GM23338 (cell line): ENCODE data around the gene IPO13. TPM values are rescaled to one million over a fixed set of nuclear protein-coding genes. Genes with fewer than 3 reads are reported as not detected.

ENCODE experiments used
- EZH2 ChIP-seq: fragments of 200-600 bp; sonication (generic); IDR thresholded peaks from one replicate; pipeline ENCODE4 v1.8.0; 2017; ENCODE audit warnings: antibody characterized with exemption, mild to moderate bottlenecking, low read depth; ENCODE audit not compliant: unreplicated experiment
- EZH2phosphoT487 ChIP-seq: fragments of 200-600 bp; sonication (generic); IDR thresholded peaks from one replicate; pipeline ENCODE4 v1.8.1; 2018; ENCODE audit warnings: antibody characterized with exemption; ENCODE audit not compliant: unreplicated experiment
- ZNF331 ChIP-seq: fragments of 250-450 bp; sonication (Bioruptor Pico); IDR thresholded peaks from 2 replicates; pipeline ENCODE4 v1.5.0; 2020; ENCODE audit warnings: low read depth, mild to moderate bottlenecking, moderate library complexity
- ZNF462 ChIP-seq: fragments of 250-450 bp; sonication (Bioruptor Pico); IDR thresholded peaks from 2 replicates; pipeline ENCODE4 v1.5.0; 2020; ENCODE audit warnings: mild to moderate bottlenecking, moderate library complexity
- polyA plus RNA-seq: library from polyadenylated mRNA; unstranded; fragments of >200 nt; fragmentation: Nextera tagmentation; extraction: Ambion mirVana; gene quantifications from 2 replicates; pipeline ENCODE4 v1.2.1, GENCODE V29; 2016
- total RNA-seq: library from RNA; depleted of rRNA; stranded (reverse); fragments of >200 nt; shearing (Covaris generic); gene quantifications from 2 replicates; pipeline ENCODE4 v1.2.3, GENCODE V29; 2014; rRNA removed

Gene IPO13
- total and polyA plus RNA-seq, 2 experiments from 2014 or later = 10.4 to 22.8 TPM

GRCh38 chr1:44016890-44017400 is 70.2 kb downstream of the IPO13 start (continued):
- TF ChIP-seq ZNF462 = no peak
- no peak for TF ChIP-seq EZH2
- no peak for TF ChIP-seq EZH2phosphoT487
- no peak for TF ChIP-seq ZNF331 (CRISPR knock-in tag)

Other genes starting within 250 kb of the IPO13 start
- 7.0 and 21.3 TPM in 2 replicates for gene ST3GAL3, start 239.4 kb upstream of the IPO13 start, total RNA-seq
- 3.4 and 4.5 TPM in 2 replicates for gene ST3GAL3, start 239.4 kb upstream of the IPO13 start, polyA plus RNA-seq
- gene ARTN, start 13.1 kb upstream of the IPO13 start, total RNA-seq = 10.4 and 35.7 TPM in 2 replicates
- 6.7 and 7.6 TPM in 2 replicates for gene ARTN, start 13.1 kb upstream of the IPO13 start, polyA plus RNA-seq
- 68.2 and 90.3 TPM in 2 replicates for gene DPH2, start 23.1 kb downstream of the IPO13 start, total RNA-seq
- gene DPH2, start 23.1 kb downstream of the IPO13 start, polyA plus RNA-seq = 32.1 and 35.6 TPM in 2 replicates
- 112 and 116 TPM in 2 replicates for gene ATP6V0B, start 28.0 kb downstream of the IPO13 start, total RNA-seq
- gene ATP6V0B, start 28.0 kb downstream of the IPO13 start, polyA plus RNA-seq = 142 and 149 TPM in 2 replicates
- gene B4GALT2, start 32.3 kb downstream of the IPO13 start, total RNA-seq = 52.7 and 63.1 TPM in 2 replicates
- gene B4GALT2, start 32.3 kb downstream of the IPO13 start, polyA plus RNA-seq = 22.4 and 22.8 TPM in 2 replicates
- gene CCDC24, start 44.6 kb downstream of the IPO13 start, total RNA-seq = 8.3 and 9.5 TPM in 2 replicates
- gene CCDC24, start 44.6 kb downstream of the IPO13 start, polyA plus RNA-seq = 13.4 and 17.2 TPM in 2 replicates
- 14.6 and 20.0 TPM in 2 replicates for gene SLC6A9, start 84.5 kb downstream of the IPO13 start, total RNA-seq
- gene SLC6A9, start 84.5 kb downstream of the IPO13 start, polyA plus RNA-seq = 12.2 and 14.4 TPM in 2 replicates
- gene KLF17, start 171.9 kb downstream of the IPO13 start, total RNA-seq = not detected in 2 replicates
- not detected in 2 replicates for gene KLF17, start 171.9 kb downstream of the IPO13 start, polyA plus RNA-seq
- 0.16 and 0.35 TPM in 2 replicates for gene KLF18, start 194.7 kb downstream of the IPO13 start, total RNA-seq
- not detected in 2 replicates for gene KLF18, start 194.7 kb downstream of the IPO13 start, polyA plus RNA-seq